GM12873 (cell line): ENCODE measurements around the gene ARHGAP6.

Experiments used
- TF ChIP-seq, protein P1 (sequence below): IDR thresholded peaks from 2 replicates; pipeline ENCODE4 v1.5.1; 2012; ENCODE audit warnings: low read depth, mild to moderate bottlenecking, moderate library complexity, low read length, control low read depth; ENCODE audit not compliant: insufficient read depth; ENCODE audit errors: missing control alignments

The ARHGAP6 gene

GRCh38 chrX:11666164-11666563 lies 444 bp upstream of the ARHGAP6 start:
- TF ChIP-seq, protein P1, sequence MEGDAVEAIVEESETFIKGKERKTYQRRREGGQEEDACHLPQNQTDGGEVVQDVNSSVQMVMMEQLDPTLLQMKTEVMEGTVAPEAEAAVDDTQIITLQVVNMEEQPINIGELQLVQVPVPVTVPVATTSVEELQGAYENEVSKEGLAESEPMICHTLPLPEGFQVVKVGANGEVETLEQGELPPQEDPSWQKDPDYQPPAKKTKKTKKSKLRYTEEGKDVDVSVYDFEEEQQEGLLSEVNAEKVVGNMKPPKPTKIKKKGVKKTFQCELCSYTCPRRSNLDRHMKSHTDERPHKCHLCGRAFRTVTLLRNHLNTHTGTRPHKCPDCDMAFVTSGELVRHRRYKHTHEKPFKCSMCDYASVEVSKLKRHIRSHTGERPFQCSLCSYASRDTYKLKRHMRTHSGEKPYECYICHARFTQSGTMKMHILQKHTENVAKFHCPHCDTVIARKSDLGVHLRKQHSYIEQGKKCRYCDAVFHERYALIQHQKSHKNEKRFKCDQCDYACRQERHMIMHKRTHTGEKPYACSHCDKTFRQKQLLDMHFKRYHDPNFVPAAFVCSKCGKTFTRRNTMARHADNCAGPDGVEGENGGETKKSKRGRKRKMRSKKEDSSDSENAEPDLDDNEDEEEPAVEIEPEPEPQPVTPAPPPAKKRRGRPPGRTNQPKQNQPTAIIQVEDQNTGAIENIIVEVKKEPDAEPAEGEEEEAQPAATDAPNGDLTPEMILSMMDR, result no peak

GRCh38 chrX:11664211-11665167 lies 1.2 kb downstream of the ARHGAP6 start:
- TF ChIP-seq, protein P1, result no peak

DNA sequence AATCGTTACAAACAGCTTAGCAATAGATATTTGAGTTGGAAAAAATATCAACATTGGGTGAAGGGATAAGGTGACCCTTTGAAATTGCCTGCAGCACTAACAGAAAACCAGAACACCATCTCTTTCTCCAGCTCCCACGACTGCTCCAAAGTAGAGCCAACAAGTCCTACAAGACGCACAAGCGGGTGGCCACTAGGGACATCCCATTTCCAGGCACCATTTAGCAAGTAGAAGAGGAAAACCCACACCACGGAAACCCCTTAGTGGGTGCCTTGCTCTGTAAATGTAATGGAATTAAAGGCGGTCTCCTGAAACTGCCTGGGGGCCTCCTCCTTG lies 1.9 kb downstream of the ARHGAP6 start:
- TF ChIP-seq, protein P1, result peak; percentile 29

DNA sequence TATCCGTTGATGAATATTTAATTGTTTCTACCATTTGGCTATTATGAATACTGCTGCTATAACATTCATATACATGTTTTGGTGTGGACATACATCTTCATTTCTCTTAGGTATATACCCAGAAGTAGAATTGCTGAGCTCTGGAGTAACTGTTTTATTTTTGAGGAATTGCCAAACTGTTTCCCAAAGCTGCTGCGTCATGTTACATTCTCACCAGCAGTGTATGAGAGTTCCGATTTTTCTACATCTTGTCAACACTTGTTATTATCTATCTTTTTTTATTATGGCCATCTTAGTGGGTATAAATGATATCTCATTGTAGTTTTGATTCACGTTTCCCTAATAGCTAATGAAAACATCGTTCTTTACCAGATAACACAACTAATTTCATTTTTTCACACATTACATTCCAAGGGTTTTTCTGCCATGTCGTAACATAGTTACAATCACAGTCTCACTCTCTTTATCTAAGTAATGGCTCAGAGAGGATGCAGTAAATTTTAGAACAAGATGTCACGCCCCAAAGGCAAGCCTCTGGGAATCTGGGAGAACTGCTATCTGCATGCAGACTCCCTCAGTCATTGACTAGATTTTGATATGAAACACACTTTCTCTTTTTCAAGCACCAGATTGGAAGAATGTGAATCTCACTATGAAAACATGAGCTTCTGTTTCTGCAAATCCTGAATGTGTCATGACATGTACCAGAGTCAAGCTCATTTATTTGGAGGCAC lies 10.3 kb downstream of the ARHGAP6 start:
- TF ChIP-seq, protein P1, result no peak

DNA sequence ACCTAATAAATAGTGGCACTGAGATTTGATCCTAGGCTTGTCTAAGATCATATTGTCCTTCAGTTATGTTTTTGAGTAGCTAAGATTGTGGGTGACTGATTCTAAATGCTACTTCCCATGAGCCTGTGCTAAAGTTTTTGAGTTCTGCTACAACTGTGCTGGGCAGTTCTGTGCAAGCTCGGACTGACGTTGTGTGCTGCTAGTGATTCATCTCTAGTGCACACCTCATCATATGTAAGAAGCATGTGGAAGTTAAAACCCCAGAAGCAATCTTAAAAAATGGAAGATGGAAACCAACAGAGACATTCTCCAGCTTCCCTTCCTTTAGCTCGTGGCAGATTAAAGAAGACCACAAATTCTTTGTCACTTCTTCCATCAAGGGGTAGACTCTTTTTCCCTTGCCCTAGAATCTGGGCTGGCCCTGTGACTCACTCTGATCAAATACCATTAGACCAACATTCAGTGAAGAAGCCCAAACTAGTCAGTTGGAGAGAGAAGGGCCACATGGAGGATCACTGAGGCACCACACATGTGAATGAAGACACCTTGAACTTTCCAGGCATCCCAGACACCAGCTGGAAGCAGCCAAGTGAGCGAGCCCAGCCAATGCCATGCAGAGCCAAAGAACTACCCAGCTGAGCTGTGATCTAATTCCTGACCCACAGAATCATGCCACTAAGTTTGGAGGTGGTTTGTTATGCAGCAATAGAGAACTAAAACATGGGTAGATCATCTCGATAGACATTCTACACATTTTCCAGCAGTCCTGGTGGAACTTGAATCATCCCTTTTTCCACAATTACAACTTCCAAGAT lies 16.8 kb downstream of the ARHGAP6 start:
- TF ChIP-seq, protein P1, result no peak

GRCh38 chrX:11647138-11647537 lies 18.6 kb downstream of the ARHGAP6 start:
- TF ChIP-seq, protein P1, result no peak
